ENCODE results near the gene FEM1A.

FEM1A gene

DNA sequence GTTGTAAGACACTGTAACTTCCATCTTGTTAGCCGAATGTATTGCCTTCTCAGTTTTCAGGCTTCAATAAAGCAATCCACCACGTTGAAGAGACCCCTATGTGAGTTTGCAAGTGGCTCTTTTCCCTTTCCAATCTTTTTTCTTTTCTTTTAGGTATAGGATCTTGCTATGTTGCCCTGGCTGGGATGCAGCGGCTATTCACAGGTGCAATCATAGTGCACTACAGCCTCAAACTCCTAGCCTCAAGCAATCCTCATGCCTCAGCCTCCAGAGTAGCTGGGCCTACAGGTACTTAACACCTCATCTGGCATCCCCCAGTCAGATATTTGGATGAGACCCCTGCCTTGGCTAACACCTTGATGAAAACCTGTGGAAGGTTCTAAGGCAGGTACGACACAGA lies 33.5 kb upstream of the FEM1A start:
- H3K27ac ChIP-seq: no peak overlapping the region
- H3K27me3 ChIP-seq (ENCODE audit: insufficient read depth, low read depth, severe bottlenecking): no peaks in the 10 kb centered on the region
- H3K36me3 ChIP-seq: no peaks in the 10 kb centered on the region
- H3K4me3 ChIP-seq (ENCODE audit: low read depth, low read length): no peak overlapping the region
- TF ChIP-seq CTCF (IDR thresholded peaks at IDR 0.05; ENCODE audit: low read depth, low read length): no peak
- no peaks in the 10 kb centered on the region for H3K9me3 ChIP-seq (ENCODE audit: severe bottlenecking)
- DNase-seq: no peak

GRCh38 chr19:4758659-4759058 lies 32.9 kb upstream of the FEM1A start:
- Histone ChIP-seq H3K27ac (no peak overlapping the region), H3K36me3 (no peaks in the 10 kb centered on the region), H3K27me3 (ENCODE audit: insufficient read depth, low read depth, severe bottlenecking) (no peaks in the 10 kb centered on the region), H3K9me3 (ENCODE audit: severe bottlenecking) (no peaks in the 10 kb centered on the region), H3K4me3 (ENCODE audit: low read depth, low read length) (no peak overlapping the region)
- TF ChIP-seq CTCF (IDR thresholded peaks at IDR 0.05; ENCODE audit: low read depth, low read length): no peak
- no peak for DNase-seq

DNA sequence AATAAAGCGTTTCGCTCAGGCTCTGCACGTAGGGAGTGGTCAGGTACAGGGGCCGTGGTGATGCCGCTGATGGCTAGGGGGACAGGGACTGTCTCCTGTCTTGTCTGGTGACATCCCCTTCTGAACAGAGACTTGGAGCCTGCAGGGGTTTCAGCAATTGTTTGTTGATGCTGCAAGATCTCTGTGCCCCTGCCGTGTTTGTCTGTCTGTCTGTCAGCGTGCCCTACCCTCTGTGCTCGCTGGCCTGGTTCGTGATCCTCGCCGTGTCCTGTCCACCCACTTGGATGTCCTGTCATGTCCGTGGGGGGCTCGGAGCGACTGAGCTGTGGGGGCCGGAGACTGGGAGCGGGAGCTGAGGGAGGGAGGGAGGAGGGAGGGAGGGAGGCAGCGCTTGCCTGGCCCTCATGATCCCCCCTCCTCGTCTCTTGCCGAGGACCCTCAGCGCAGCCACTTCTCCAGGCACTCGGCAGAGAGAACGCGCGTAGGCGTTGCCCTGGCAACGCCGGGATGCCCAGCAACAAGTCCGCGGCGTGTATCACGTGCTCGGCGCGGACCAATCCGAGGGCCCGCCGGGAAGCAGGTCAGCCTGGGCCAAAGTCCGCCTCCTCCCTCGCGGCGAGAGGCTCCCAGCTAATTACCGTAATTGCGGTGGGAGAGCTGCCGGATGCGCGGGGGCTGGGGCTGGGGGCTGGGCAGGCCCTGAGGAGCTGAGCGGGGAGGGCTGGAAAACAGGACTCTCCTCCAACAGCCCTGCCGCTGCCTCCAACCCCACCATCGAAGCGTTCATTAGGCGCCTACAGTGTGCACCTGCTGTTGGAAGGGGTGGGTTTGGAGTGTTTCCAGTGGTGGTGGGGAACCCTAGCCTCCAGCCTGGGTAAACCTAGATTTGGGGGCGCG lies 31.9 kb upstream of the FEM1A start:
- DNase-seq: peak; percentile 98
- Histone ChIP-seq H3K27ac (peak overlapping the region; percentile 71), H3K9me3 (ENCODE audit: severe bottlenecking) (no peaks in the 10 kb centered on the region), H3K36me3 (no peaks in the 10 kb centered on the region), H3K27me3 (ENCODE audit: insufficient read depth, low read depth, severe bottlenecking) (no peaks in the 10 kb centered on the region), H3K4me3 (ENCODE audit: low read depth, low read length) (peak overlapping the region; percentile 52)
- no peak for TF ChIP-seq CTCF (IDR thresholded peaks at IDR 0.05; ENCODE audit: low read depth, low read length)

DNA sequence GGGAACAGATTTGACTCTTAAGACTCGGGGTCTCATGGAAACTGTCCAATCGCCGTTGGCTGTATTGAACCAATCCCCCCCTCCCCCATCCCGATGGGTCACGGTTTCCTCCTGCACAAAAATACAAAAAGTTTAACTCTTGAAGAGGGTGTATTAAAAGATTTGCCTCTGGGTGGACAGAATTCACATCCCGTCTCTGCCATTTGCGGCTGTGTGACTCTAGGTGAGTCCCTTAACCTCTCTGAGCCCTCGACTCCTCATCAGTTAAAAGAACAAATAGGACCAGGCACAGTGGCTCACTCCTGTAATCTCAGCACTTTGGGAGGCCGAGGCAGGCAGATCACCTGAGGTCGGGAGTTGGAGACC lies 31.3 kb upstream of the FEM1A start:
- Histone ChIP-seq H3K27ac (peak overlapping the region; percentile 71), H3K9me3 (ENCODE audit: severe bottlenecking) (no peaks in the 10 kb centered on the region), H3K27me3 (ENCODE audit: insufficient read depth, low read depth, severe bottlenecking) (no peaks in the 10 kb centered on the region), H3K4me3 (ENCODE audit: low read depth, low read length) (peak overlapping the region; percentile 52), H3K36me3 (no peaks in the 10 kb centered on the region)
- TF ChIP-seq CTCF (IDR thresholded peaks at IDR 0.05; ENCODE audit: low read depth, low read length): no peak
- no peak for DNase-seq

DNA sequence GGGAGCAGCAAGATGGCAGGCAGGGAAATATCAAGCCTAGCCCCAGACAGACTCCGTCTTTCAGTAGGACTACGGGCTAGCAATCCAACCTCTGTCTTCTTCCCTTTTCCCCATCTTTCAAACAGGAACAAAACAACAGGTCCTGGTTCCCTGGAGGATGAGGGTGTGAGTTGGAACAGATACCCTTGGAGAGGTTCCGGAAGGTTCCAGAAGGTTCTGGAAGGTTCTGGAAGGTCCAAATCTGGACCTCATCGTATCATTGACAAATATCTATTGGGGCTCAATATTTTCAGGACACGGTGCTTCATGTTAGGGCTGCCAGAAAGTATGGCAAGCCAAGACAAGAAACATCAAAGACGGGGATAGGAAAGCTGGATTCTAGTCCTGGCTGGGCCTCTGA lies 28.5 kb upstream of the FEM1A start:
- Histone ChIP-seq H3K36me3 (no peaks in the 10 kb centered on the region), H3K27me3 (ENCODE audit: insufficient read depth, low read depth, severe bottlenecking) (no peaks in the 10 kb centered on the region), H3K27ac (peak overlapping the region; percentile 84), H3K9me3 (ENCODE audit: severe bottlenecking) (no peaks in the 10 kb centered on the region), H3K4me3 (ENCODE audit: low read depth, low read length) (no peak overlapping the region)
- DNase-seq: no peak
- TF ChIP-seq CTCF (IDR thresholded peaks at IDR 0.05; ENCODE audit: low read depth, low read length): no peak

- Histone ChIP-seq H3K9me3 (ENCODE audit: severe bottlenecking) (no peaks in the 10 kb centered on the region), H3K4me3 (ENCODE audit: low read depth, low read length) (no peak overlapping the region), H3K27me3 (ENCODE audit: insufficient read depth, low read depth, severe bottlenecking) (no peaks in the 10 kb centered on the region), H3K36me3 (peaks cover 3% of the 10 kb centered on the region; the same call in 1 of the 2 replicates), H3K27ac (peak overlapping the region; percentile 84)
- DNase-seq: no peak
- no peak for TF ChIP-seq CTCF (IDR thresholded peaks at IDR 0.05; ENCODE audit: low read depth, low read length)
Observed at GRCh38 chr19:4764393-4764660, 27.2 kb upstream of the FEM1A start.
